K562 (cell line): Measurements from ENCODE around the gene FGF23.

ENCODE experiments used
- ATF3 ChIP-seq, 2 experiments: fragments of 450-650 bp in 1 of 2; sonication (generic) in 1 of 2; formaldehyde crosslinking in 1 of 2; IDR thresholded peaks in 1 of 2; conservative IDR thresholded peaks in 1 of 2; 2 replicates each; pipeline versions ENCODE4 v1.6.1 to v1.8.1; 2016 to 2023; ENCODE audit warnings: mild to moderate bottlenecking in 2 of 2, moderate library complexity in 2 of 2, inconsistent platforms in 1 of 2, missing genetic modification reagents in 1 of 2
- CTCF ChIP-seq, 3 experiments: IDR thresholded peaks in 2 of 3; conservative IDR thresholded peaks in 1 of 3; 2 replicates each; pipeline ENCODE4 v1.5.1; 2011 to 2012; ENCODE audit warnings: low read length in 3 of 3, mild to moderate bottlenecking in 3 of 3, control low read depth in 2 of 3, improper control_type of control experiment in 1 of 3, inconsistent platforms in 1 of 3, low read depth in 1 of 3, mixed read lengths in 1 of 3, moderate library complexity in 1 of 3; ENCODE audit not compliant: insufficient read depth in 2 of 3
- EZH2 ChIP-seq: IDR thresholded peaks from 2 replicates; pipeline ENCODE4 v1.6.1; 2012; ENCODE audit warnings: low read depth, mild to moderate bottlenecking, inconsistent platforms, low read length, borderline replicate concordance
- FOXM1 ChIP-seq, 2 experiments: fragments of 450-650 bp in 1 of 2; sonication (generic) in 1 of 2; formaldehyde crosslinking in 1 of 2; IDR thresholded peaks; 2 replicates each; pipeline versions ENCODE4 v1.6.1 to v1.9.0; 2017 to 2022; ENCODE audit warnings: low read depth in 2 of 2, mild to moderate bottlenecking in 2 of 2, missing genetic modification reagents in 1 of 2, moderate library complexity in 1 of 2
- HINFP ChIP-seq: fragments of 450-650 bp; conservative IDR thresholded peaks from 2 replicates; pipeline ENCODE4 v1.6.1; 2016; ENCODE audit warnings: missing genetic modification characterization, low read depth, mild to moderate bottlenecking, control low read depth, missing compliant biosample characterization
- MXI1 ChIP-seq: IDR thresholded peaks from 2 replicates; pipeline ENCODE4 v1.6.1; 2011; ENCODE audit warnings: low read depth, mild to moderate bottlenecking, improper control_type of control experiment, low read length
- RHOXF2B ChIP-seq: fragments of 250-450 bp; sonication (Bioruptor Pico); conservative IDR thresholded peaks from 2 replicates; pipeline ENCODE4 v1.5.1; 2021
- ZEB2 ChIP-seq: fragments of 450-650 bp; IDR thresholded peaks from 2 replicates; pipeline ENCODE4 v1.6.1; 2016
- ZFP30 ChIP-seq: fragments of 250-450 bp; sonication (Bioruptor Pico); IDR thresholded peaks from 2 replicates; pipeline ENCODE4 v1.8.0; 2022; ENCODE audit warnings: moderate library complexity, mild to moderate bottlenecking, inconsistent platforms, borderline replicate concordance
- ZNF197 ChIP-seq: fragments of 200-800 bp; sonication (Bioruptor generic); IDR thresholded peaks from 2 replicates; pipeline ENCODE4 v1.6.1; 2016; ENCODE audit warnings: low read depth, missing genetic modification characterization, missing compliant biosample characterization

GRCh38 chr12:4407136-4407535 lies 27.6 kb upstream of the FGF23 start:
- TF ChIP-seq EZH2 (no peak), ATF3 (IDR thresholded peaks at IDR 0.05) (no peak), ATF3 (CRISPR knock-in tag; conservative IDR thresholded peaks at IDR 0.05) (no peak), ZNF197 (no peak), ZFP30 (CRISPR knock-in tag) (no peak), MXI1 (no peak), ZEB2 (no peak), HINFP (tag) (no peak), CTCF (IDR thresholded peaks at IDR 0.05 in 2 of 3, conservative IDR thresholded peaks at IDR 0.05 in 1 of 3; ENCODE audit: insufficient read depth in 2 of 3, low read depth in 1 of 3, low read length in 3 of 3) (no peak), FOXM1 (IDR thresholded peaks at IDR 0.05; ENCODE audit: low read depth) (no peak), FOXM1 (CRISPR knock-in tag; IDR thresholded peaks at IDR 0.05; ENCODE audit: low read depth) (no peak), RHOXF2B (CRISPR knock-in tag) (no peak)
